Large intestine (tissue), 3 donors: ENCODE results near the gene CC2D1A. TPM values are rescaled to one million over a fixed set of nuclear protein-coding genes. Genes with fewer than 3 reads are reported as not detected.
"Not testable (repeated sequence)": the region's sequence is repeated elsewhere in the genome, so short reads cannot be mapped to it uniquely, and the experiment has no call there.

Experiments used
- DNase-seq, 2 donors: peaks; one replicate each; pipeline versions ENCODE4 v3.0.0 to v3.0.0-alpha.2; 2013
- H3K27ac ChIP-seq: one replicate; pipeline ENCODE4 v1.5.1; 2013; ENCODE audit warnings: low read length
- H3K27me3 ChIP-seq: 2 replicates; pipeline ENCODE4 v1.6.1; 2013; ENCODE audit warnings: low read length; ENCODE audit not compliant: control insufficient read depth, insufficient read depth
- H3K36me3 ChIP-seq: 2 replicates; pipeline ENCODE4 v1.6.1; 2013; ENCODE audit warnings: low read length; ENCODE audit not compliant: control insufficient read depth, insufficient read depth
- H3K4me1 ChIP-seq: one replicate; pipeline ENCODE4 v1.6.1; 2013; ENCODE audit warnings: low read length; ENCODE audit not compliant: control insufficient read depth, insufficient read depth
- H3K4me3 ChIP-seq: one replicate; pipeline ENCODE4 v1.5.1; 2013; ENCODE audit warnings: low read length
- H3K9me3 ChIP-seq: one replicate; pipeline ENCODE4 v1.6.1; 2013; ENCODE audit warnings: mild to moderate bottlenecking, low read depth, low read length, moderate library complexity; ENCODE audit not compliant: control insufficient read depth
- WGBS: methylation state at CpG from one replicate; pipeline ENCODE4 v1.1.5; 2013; ENCODE audit warnings: low lambda C conversion rate; ENCODE audit not compliant: insufficient coverage; 5-methylcytosine and 5-hydroxymethylcytosine counted together
- polyA plus RNA-seq: library from polyadenylated mRNA; unstranded; fragments of 120-200 nt; gene quantifications from one replicate; pipeline ENCODE4 v1.2.1, GENCODE V29; 2013

The CC2D1A gene
- polyA plus RNA-seq, 1 donor = 42.2 TPM

- H3K9me3 ChIP-seq = no peaks in the 10 kb centered on the region
- peaks cover 13% of the 10 kb centered on the region for H3K36me3 ChIP-seq
- peak overlapping the region; percentile 85 for H3K4me3 ChIP-seq
- H3K27ac ChIP-seq = peak overlapping the region; percentile 91
- H3K27me3 ChIP-seq = no peaks in the 10 kb centered on the region
- peaks cover 11% of the 10 kb centered on the region for H3K4me1 ChIP-seq
- no CpG with 5 or more reads among the region's 5 CpGs for WGBS
- no peak for DNase-seq
These were observed 909 bp downstream of the CC2D1A start for GRCh38 chr19:13906910-13907309.

- 100% methylated on average over 2 of the region's 8 CpGs for WGBS
- no peak overlapping the region for H3K4me3 ChIP-seq
- no peaks in the 10 kb centered on the region for H3K27me3 ChIP-seq
- H3K4me1 ChIP-seq = peaks cover 11% of the 10 kb centered on the region
- H3K27ac ChIP-seq = no peak overlapping the region
- peaks cover 30% of the 10 kb centered on the region for H3K36me3 ChIP-seq
- DNase-seq = no peak
- H3K9me3 ChIP-seq = no peaks in the 10 kb centered on the region
These were observed 2.7 kb downstream of the CC2D1A start for GRCh38 chr19:13908674-13909073.

- Histone ChIP-seq H3K9me3 (no peaks in the 10 kb centered on the region), H3K36me3 (peaks cover 31% of the 10 kb centered on the region), H3K4me3 (no peak overlapping the region), H3K27me3 (no peaks in the 10 kb centered on the region), H3K27ac (no peak overlapping the region), H3K4me1 (peaks cover 11% of the 10 kb centered on the region)
- WGBS = no CpG with 5 or more reads among the region's 2 CpGs
- DNase-seq = peak in 1 of 2 donors; percentile 29
These were observed 3.4 kb downstream of the CC2D1A start for GRCh38 chr19:13909430-13909829.

- Histone ChIP-seq H3K27ac (no peak overlapping the region), H3K27me3 (no peaks in the 10 kb centered on the region), H3K4me3 (no peak overlapping the region), H3K4me1 (no peaks in the 10 kb centered on the region), H3K36me3 (peaks cover 49% of the 10 kb centered on the region), H3K9me3 (no peaks in the 10 kb centered on the region)
- no peak for DNase-seq
- WGBS = no CpG with 5 or more reads among the region's 17 CpGs
These were observed 7.4 kb downstream of the CC2D1A start for GRCh38 chr19:13913352-13913751.

GRCh38 chr19:13914777-13915176, 8.8 kb downstream of the CC2D1A start:
- Histone ChIP-seq H3K27me3 (no peaks in the 10 kb centered on the region), H3K9me3 (peaks cover 3% of the 10 kb centered on the region), H3K4me3 (no peak overlapping the region), H3K27ac (no peak overlapping the region), H3K36me3 (peaks cover 57% of the 10 kb centered on the region), H3K4me1 (no peaks in the 10 kb centered on the region)
- no peak for DNase-seq
- 100% methylated on average over 1 of the region's 3 CpGs for WGBS

GRCh38 chr19:13917888-13918406, 11.9 kb downstream of the CC2D1A start:
- 100% methylated on average over 2 of the region's 14 CpGs for WGBS
- Histone ChIP-seq H3K9me3 (peaks cover 10% of the 10 kb centered on the region), H3K36me3 (peaks cover 67% of the 10 kb centered on the region)

GRCh38 chr19:13918726-13919411, 12.9 kb downstream of the CC2D1A start:
- Histone ChIP-seq H3K27ac (no peak overlapping the region), H3K36me3 (peaks cover 67% of the 10 kb centered on the region), H3K4me3 (no peak overlapping the region), H3K9me3 (peaks cover 10% of the 10 kb centered on the region), H3K27me3 (no peaks in the 10 kb centered on the region), H3K4me1 (no peaks in the 10 kb centered on the region)
- DNase-seq = no peak
- WGBS = no CpG with 5 or more reads among the region's 34 CpGs

More at GRCh38 chr19:13917888-13918406, 11.9 kb downstream of the CC2D1A start:
- no peak overlapping the region for H3K27ac ChIP-seq
- no peaks in the 10 kb centered on the region for H3K4me1 ChIP-seq
- H3K4me3 ChIP-seq = no peak overlapping the region
- no peaks in the 10 kb centered on the region for H3K27me3 ChIP-seq
- no peak for DNase-seq

- no CpG with 5 or more reads among the region's 11 CpGs for WGBS
- H3K27me3 ChIP-seq = no peaks in the 10 kb centered on the region
- no peak overlapping the region for H3K4me3 ChIP-seq
- peaks cover 68% of the 10 kb centered on the region for H3K36me3 ChIP-seq
- DNase-seq = no peak
- H3K27ac ChIP-seq = no peak overlapping the region
- peaks cover 10% of the 10 kb centered on the region for H3K9me3 ChIP-seq
- no peaks in the 10 kb centered on the region for H3K4me1 ChIP-seq
These were observed 14.5 kb downstream of the CC2D1A start for GRCh38 chr19:13920524-13920923.

- H3K27me3 ChIP-seq = no peaks in the 10 kb centered on the region
- peaks cover 66% of the 10 kb centered on the region for H3K36me3 ChIP-seq
- no peak for DNase-seq
- no CpG with 5 or more reads among the region's 2 CpGs for WGBS
- H3K4me1 ChIP-seq = no peaks in the 10 kb centered on the region
- H3K27ac ChIP-seq = no peak overlapping the region
- no peak overlapping the region for H3K4me3 ChIP-seq
- peaks cover 10% of the 10 kb centered on the region for H3K9me3 ChIP-seq
These were observed 15.1 kb downstream of the CC2D1A start for GRCh38 chr19:13920940-13921747.

- whole genome bisulfite sequencing = no CpG with 5 or more reads among the region's 6 CpGs
- not testable (repeated sequence) for H3K27me3 ChIP-seq, H3K9me3 ChIP-seq
These were observed 16.1 kb downstream of the CC2D1A start for GRCh38 chr19:13922118-13922517.

More at GRCh38 chr19:13922118-13922517, 16.1 kb downstream of the CC2D1A start:
- H3K27ac ChIP-seq, H3K4me1 ChIP-seq, H3K4me3 ChIP-seq, DNase-seq: not testable (repeated sequence)
- peaks cover 75% of the 10 kb centered on the region for H3K36me3 ChIP-seq
